GM12801 (cell line): ENCODE data around the gene ITPRID1.

ENCODE experiments used
- TF ChIP-seq, protein P1 (sequence below): IDR thresholded peaks from one replicate; pipeline ENCODE4 v1.5.1; 2011; ENCODE audit warnings: control low read depth; ENCODE audit not compliant: insufficient read length; ENCODE audit errors: extremely low read depth

The ITPRID1 gene

DNA sequence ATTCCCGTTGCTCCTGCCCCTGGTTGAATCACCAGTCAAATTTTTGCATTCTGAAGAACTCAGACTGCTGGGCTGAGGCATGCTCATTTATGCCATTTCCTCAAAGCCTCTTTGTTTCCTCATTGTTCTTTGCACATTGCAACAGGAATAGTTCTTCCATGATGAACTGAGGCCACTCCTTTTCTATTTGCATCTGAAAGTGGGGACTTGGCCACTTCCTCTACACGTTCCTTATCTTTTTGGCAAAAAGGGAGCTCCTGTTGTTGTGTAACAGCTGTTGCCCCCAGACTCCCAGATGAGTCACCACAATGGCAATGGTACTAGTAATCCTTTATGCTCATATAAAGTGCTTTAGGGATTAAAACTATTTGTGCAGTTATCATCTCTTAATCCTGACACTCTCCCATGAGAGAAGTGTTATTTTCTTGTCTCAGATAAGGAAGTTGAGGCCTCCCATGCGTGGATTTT is 20.1 kb upstream of the ITPRID1 start:
- TF ChIP-seq, protein P1, sequence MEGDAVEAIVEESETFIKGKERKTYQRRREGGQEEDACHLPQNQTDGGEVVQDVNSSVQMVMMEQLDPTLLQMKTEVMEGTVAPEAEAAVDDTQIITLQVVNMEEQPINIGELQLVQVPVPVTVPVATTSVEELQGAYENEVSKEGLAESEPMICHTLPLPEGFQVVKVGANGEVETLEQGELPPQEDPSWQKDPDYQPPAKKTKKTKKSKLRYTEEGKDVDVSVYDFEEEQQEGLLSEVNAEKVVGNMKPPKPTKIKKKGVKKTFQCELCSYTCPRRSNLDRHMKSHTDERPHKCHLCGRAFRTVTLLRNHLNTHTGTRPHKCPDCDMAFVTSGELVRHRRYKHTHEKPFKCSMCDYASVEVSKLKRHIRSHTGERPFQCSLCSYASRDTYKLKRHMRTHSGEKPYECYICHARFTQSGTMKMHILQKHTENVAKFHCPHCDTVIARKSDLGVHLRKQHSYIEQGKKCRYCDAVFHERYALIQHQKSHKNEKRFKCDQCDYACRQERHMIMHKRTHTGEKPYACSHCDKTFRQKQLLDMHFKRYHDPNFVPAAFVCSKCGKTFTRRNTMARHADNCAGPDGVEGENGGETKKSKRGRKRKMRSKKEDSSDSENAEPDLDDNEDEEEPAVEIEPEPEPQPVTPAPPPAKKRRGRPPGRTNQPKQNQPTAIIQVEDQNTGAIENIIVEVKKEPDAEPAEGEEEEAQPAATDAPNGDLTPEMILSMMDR, result no peak

DNA sequence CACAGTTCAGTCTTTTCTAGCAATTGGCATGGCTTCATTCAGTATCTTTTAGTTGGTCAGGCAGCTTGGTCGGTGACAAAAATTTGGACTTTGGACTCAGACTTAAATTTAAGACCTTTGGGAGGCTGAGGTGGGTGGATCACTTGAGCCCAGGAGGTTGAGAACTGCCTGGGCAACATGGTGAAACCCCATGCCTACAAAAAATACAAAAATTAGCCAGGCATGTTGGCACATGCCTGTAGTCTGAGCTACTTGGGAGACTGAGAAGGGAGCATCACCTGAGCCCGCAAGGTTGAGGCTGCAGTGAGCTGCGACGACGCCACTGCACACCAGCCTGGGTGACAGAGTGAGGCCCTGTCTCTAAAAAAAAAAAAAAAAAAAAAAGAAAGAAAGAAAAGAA is 19.5 kb upstream of the ITPRID1 start:
- TF ChIP-seq, protein P1, result no peak

DNA sequence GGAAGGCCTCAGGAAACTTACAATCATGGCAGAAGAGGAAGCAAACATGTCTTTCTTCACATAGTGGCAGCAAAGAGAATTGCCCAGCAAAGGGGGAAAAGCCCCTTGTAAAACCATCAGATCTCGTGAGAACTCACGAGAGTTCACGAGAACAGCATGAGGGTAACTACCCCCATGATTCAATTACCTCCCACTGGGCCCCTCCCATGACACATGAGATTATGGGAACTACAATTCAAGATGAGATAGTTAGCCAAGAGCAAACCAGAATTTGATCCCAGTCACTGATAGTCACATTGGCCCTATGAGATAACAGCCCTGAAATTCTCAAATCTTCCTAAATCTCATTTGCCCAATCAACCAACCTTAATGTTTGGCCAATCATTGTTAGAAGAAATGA is 18.2 kb upstream of the ITPRID1 start:
- TF ChIP-seq, protein P1, result no peak

DNA sequence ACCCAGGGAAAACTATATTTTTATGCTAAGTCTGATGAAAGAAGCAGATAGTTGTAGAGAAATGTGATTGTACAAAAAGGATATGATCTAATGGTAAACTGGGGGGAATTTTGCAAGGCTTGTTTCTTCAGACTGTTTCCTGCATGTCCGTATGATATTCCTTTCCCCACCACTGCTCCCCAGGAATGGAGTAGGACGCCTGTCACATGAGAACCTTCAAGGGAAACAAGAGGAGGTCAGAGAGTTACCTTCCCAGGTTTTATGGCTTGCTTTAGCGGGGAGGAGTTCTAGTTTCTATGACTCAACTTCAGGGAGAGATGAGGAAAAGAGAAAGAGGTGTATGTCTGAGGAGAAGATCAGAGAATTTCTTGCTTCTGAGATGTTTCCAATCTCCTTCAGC is 16.4 kb upstream of the ITPRID1 start:
- TF ChIP-seq, protein P1, result no peak

DNA sequence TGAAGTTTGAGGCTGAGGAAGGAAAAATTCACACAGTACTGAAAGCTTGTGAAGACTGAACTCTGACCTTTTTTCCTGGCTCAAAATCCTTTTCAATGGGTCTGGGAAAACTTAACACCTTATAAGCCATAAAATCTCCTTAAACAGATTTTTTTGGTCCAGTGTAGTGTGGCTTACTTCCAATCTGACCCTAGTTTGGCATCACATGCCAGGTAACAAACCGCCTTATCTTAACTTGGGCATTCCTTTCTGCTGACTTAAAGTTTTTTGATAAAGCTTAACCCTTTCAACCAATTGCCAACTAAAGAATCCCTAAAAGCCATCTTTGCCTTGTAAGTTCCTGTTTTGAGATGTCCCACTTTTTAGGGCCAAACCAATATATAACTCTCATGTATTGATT is 13.2 kb upstream of the ITPRID1 start:
- TF ChIP-seq, protein P1, result no peak

DNA sequence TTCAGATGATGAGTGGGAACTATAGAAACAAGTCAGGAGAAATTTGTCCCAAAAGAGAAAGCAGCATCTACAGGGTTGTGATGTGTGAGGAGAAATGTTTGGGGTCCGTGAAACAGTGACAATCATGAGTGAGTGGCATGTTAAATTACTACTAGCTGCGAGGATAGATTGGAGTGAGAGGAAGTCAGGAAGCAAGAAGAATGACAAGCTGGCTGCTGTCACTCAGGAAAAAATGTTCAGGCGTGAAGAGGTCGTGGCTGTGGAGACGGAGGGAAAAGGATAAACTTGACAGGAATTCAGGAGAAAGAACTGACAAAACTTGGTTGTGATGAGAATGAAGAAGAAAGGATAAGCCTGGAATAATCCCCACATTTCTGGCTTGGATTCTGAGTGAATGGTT is 5.1 kb upstream of the ITPRID1 start:
- TF ChIP-seq, protein P1, result no peak

DNA sequence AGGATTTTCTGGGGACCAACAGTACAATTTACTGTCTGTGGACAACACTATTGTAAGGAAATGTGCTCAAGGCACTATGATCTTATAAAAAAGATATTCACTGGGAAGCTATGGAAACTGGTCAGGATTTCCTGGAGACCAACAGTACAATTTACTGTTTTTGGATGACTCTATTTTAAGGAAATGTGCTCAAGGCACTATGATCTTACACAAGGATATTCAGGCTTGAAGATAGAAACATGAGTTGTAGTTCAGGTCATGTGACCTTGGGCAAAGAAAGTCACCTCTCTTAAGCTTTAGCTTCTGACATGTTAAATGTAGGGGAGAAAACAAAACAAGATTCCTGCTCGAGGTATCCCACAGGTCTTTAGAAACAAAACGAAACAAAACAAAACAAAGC is 1.7 kb upstream of the ITPRID1 start:
- TF ChIP-seq, protein P1, result no peak
